GM12872 (cell line): ENCODE results near the gene SLC9C1.

Experiments
- CTCF ChIP-seq: IDR thresholded peaks from 3 replicates; pipeline ENCODE4 v1.5.1; 2011; ENCODE audit warnings: low read depth, mild to moderate bottlenecking, low read length, moderate library complexity; ENCODE audit not compliant: insufficient read depth

SLC9C1 gene

GRCh38 chr3:112293368-112294321, at the start of gene SLC9C1:
TSS of gene SLC9C1 (minus strand) at chr3:112294216. CDS start at chr3:112286791, 7,425 bp downstream.
- peak; percentile 66 for TF ChIP-seq CTCF

GRCh38 chr3:112341386-112341785, 47.4 kb upstream of the SLC9C1 start:
- TF ChIP-seq CTCF: no peak

- no peak for TF ChIP-seq CTCF
Observed at GRCh38 chr3:112339609-112340008, 45.6 kb upstream of the SLC9C1 start.

- TF ChIP-seq CTCF: no peak
Observed at GRCh38 chr3:112339134-112339533, 45.1 kb upstream of the SLC9C1 start.

GRCh38 chr3:112338727-112339056, 44.7 kb upstream of the SLC9C1 start:
- no peak for TF ChIP-seq CTCF

GRCh38 chr3:112338021-112338726, 44.2 kb upstream of the SLC9C1 start:
- no peak for TF ChIP-seq CTCF

GRCh38 chr3:112335434-112335781, 41.4 kb upstream of the SLC9C1 start:
- TF ChIP-seq CTCF: no peak
